Endothelial cell of umbilical vein (primary cell): ENCODE results near the gene APOBEC3G. TPM values are rescaled to one million over a fixed set of nuclear protein-coding genes. Genes with fewer than 3 reads are reported as not detected.
"Not testable (repeated sequence)": the region's sequence is repeated elsewhere in the genome, so short reads cannot be mapped to it uniquely, and the experiment has no call there.

Source experiments
- Bru-seq: library from RNA; stranded (reverse); fragments of 400-500 nt; gene quantifications from one replicate; lab custom pipeline; 2021; lab: Mats Ljungman, UMichigan
- BruChase-seq, 2 experiments: library from RNA; stranded (reverse); fragments of 400-500 nt; gene quantifications; one replicate each; lab custom pipeline; 2021; lab: Mats Ljungman, UMichigan
- BruUV-seq: library from RNA; stranded (reverse); fragments of 400-500 nt; replicated peaks from 2 replicates; lab custom pipeline; 2021; lab: Mats Ljungman, UMichigan
- CTCF ChIA-PET: fragments of 300-600, 350-600 bp; sonication (Branson Sonifier 250); formaldehyde crosslinking; loops from one replicate; lab custom pipeline; 2021; ENCODE audit warnings: antibody characterized with exemption, inconsistent platforms; lab: Charles Lee
- POLR2A ChIA-PET: fragments of 300-600, 350-600 bp; sonication (Branson Sonifier 250); formaldehyde crosslinking; loops from one replicate; lab custom pipeline; 2021; ENCODE audit warnings: antibody characterized with exemption, inconsistent platforms; lab: Charles Lee
- DNase-seq: peaks from one replicate; pipeline ENCODE4 v3.0.0-alpha.2; 2011; ENCODE audit warnings: low read depth, low spot score
- FAIRE-seq: peaks from 2 replicates; lab custom pipeline; 2011; peaks lifted over from hg19 to GRCh38; lab: Jason Lieb, UNC
- H2AFZ ChIP-seq: 2 replicates; pipeline ENCODE4 v1.6.0; 2012; ENCODE audit warnings: low read depth, low read length, control low read depth, inconsistent platforms
- H3K27ac ChIP-seq: 2 replicates; pipeline ENCODE4 v1.5.1; 2011; ENCODE audit warnings: low read depth, mild to moderate bottlenecking, control low read depth, low read length, moderate library complexity; ENCODE audit not compliant: insufficient read depth
- H3K27me3 ChIP-seq, 2 experiments: 2 replicates each; pipeline versions ENCODE4 v1.6.0 to v1.6.1; 2011; ENCODE audit warnings: low read length in 2 of 2, mixed read lengths in 1 of 2; ENCODE audit not compliant: control insufficient read depth in 2 of 2, insufficient read depth in 2 of 2
- H3K36me3 ChIP-seq, 2 experiments: 2 replicates in 1 of 2; 3 replicates in 1 of 2; pipeline ENCODE4 v1.5.1; 2011; ENCODE audit warnings: low read length in 2 of 2, mild to moderate bottlenecking in 1 of 2, moderate library complexity in 1 of 2; ENCODE audit not compliant: control insufficient read depth in 2 of 2, insufficient read depth in 2 of 2; ENCODE audit errors: extremely low read depth in 1 of 2
- H3K4me1 ChIP-seq: 3 replicates; pipeline ENCODE4 v1.5.1; 2011; ENCODE audit warnings: mild to moderate bottlenecking, low read length; ENCODE audit not compliant: control insufficient read depth, insufficient read depth; ENCODE audit errors: extremely low read depth
- H3K4me2 ChIP-seq: 2 replicates; pipeline ENCODE4 v1.6.1; 2011; ENCODE audit warnings: low read length, control low read depth, mixed read lengths; ENCODE audit not compliant: insufficient read depth
- H3K4me3 ChIP-seq, 3 experiments: fragments of 200-600 bp in 1 of 3; sonication (generic), shearing (Covaris generic) in 1 of 3; replicated peaks in 1 of 3; 2 replicates each; pipeline ENCODE4 v1.5.1; 2011 to 2016; ENCODE audit warnings: control low read depth in 3 of 3, low read length in 3 of 3, mild to moderate bottlenecking in 2 of 3, inconsistent platforms in 1 of 3, low read depth in 1 of 3, moderate library complexity in 1 of 3; ENCODE audit not compliant: insufficient read depth in 1 of 3
- H3K79me2 ChIP-seq: 2 replicates; pipeline ENCODE4 v1.6.0; 2012; ENCODE audit warnings: low read length, inconsistent platforms; ENCODE audit not compliant: control insufficient read depth, insufficient read depth
- H3K9ac ChIP-seq: replicated peaks from 2 replicates; pipeline ENCODE3; 2011; ENCODE audit warnings: low read length, control low read depth; ENCODE audit not compliant: insufficient read depth; ENCODE audit errors: extremely low read depth
- H3K9me1 ChIP-seq: replicated peaks from 3 replicates; pipeline ENCODE4 v1.6.0; 2011; ENCODE audit warnings: mild to moderate bottlenecking, low read length; ENCODE audit not compliant: control insufficient read depth, insufficient read depth; ENCODE audit errors: extremely low read depth
- H3K9me3 ChIP-seq: replicated peaks from 2 replicates; pipeline ENCODE4 v1.5.1; 2012; ENCODE audit warnings: low read length, inconsistent platforms; ENCODE audit not compliant: control insufficient read depth, insufficient read depth
- H4K20me1 ChIP-seq: replicated peaks from 2 replicates; pipeline ENCODE3; 2011; ENCODE audit warnings: mild to moderate bottlenecking, low read length; ENCODE audit not compliant: control insufficient read depth, insufficient read depth; ENCODE audit errors: extremely low read depth
- EZH2 ChIP-seq: IDR thresholded peaks from 2 replicates; pipeline ENCODE4 v1.6.1; 2012; ENCODE audit warnings: borderline replicate concordance, low read depth, mild to moderate bottlenecking, moderate library complexity, low read length, inconsistent platforms; ENCODE audit not compliant: severe bottlenecking
- FOS ChIP-seq: IDR thresholded peaks from 2 replicates; pipeline ENCODE4 v1.6.1; 2011; ENCODE audit warnings: mild to moderate bottlenecking, low read length, moderate library complexity, borderline replicate concordance; ENCODE audit not compliant: insufficient read depth
- GATA2 ChIP-seq: IDR thresholded peaks from 2 replicates; pipeline ENCODE4 v1.7.0; 2011; ENCODE audit warnings: low read depth, mild to moderate bottlenecking, moderate library complexity, mixed read lengths, low read length; ENCODE audit not compliant: insufficient read length, insufficient read depth
- JUN ChIP-seq: IDR thresholded peaks from 2 replicates; pipeline ENCODE4 v1.6.1; 2011; ENCODE audit warnings: borderline replicate concordance, low read depth; ENCODE audit not compliant: insufficient read length, insufficient read depth
- MYC ChIP-seq: IDR thresholded peaks from one replicate; pipeline ENCODE4 v1.6.1; 2011; ENCODE audit warnings: mild to moderate bottlenecking, low read depth, low read length
- POLR2A ChIP-seq: IDR thresholded peaks from 2 replicates; pipeline ENCODE4 v1.6.1; 2012; ENCODE audit warnings: low read depth, mild to moderate bottlenecking, control low read depth, low read length
- POLR2AphosphoS5 ChIP-seq: IDR thresholded peaks from 2 replicates; pipeline ENCODE4 v1.6.1; 2012; ENCODE audit warnings: low read depth, mild to moderate bottlenecking, control low read depth, low read length, moderate library complexity; ENCODE audit not compliant: insufficient read depth
- dilution Hi-C: fragments of 300-500 bp; cut with MboI; formaldehyde crosslinking; loops from one replicate; pipeline ENCODE4 v1.15.0; 2019; ENCODE audit warnings: low sequenced_read_pairs; ENCODE audit not compliant: extremely low pct_ligation_motif_present
- intact Hi-C: fragments of 100-400 bp; cut with micrococcal nuclease; formaldehyde crosslinking; loops from one replicate; pipeline ENCODE4 v1.10.0; 2022
- long read RNA-seq: library from polyadenylated mRNA; stranded (forward); transcript quantifications from one replicate; pipeline ENCODE4 v2.0.0, GENCODE V29; 2021
- polyA minus RNA-seq, 3 experiments: library from RNA; depleted of rRNA, polyadenylated mRNA; stranded (reverse); fragments of >200 nt; gene quantifications; 1 replicate in 1 of 3; 2 replicates in 2 of 3; pipeline ENCODE4 v1.2.3, GENCODE V29; 2011
- polyA plus RNA-seq, 4 experiments: library from polyadenylated mRNA; depleted of rRNA in 3 of 4; stranded (reverse) in 3 of 4; unstranded in 1 of 4; fragments of >200 nt; gene quantifications; 2 replicates each; pipeline versions ENCODE4 v1.2.1 to v1.2.3, GENCODE V29; 2011 to 2012; ENCODE audit warnings: missing spikeins in 1 of 4
- total RNA-seq: library from RNA; stranded (reverse); gene quantifications from 2 replicates; pipeline ENCODE4 v1.2.3, GENCODE V29; 2021
- TF ChIP-seq, protein P1 (sequence below): IDR thresholded peaks from 2 replicates; pipeline ENCODE4 v1.6.1; 2011; ENCODE audit not compliant: insufficient read depth, insufficient read length
- TF ChIP-seq, protein P2 (sequence below), 2 donors: IDR thresholded peaks; 1 replicate in 1 of 2; 2 replicates in 1 of 2; pipeline ENCODE4 v1.5.1; 2011; ENCODE audit warnings: low read length in 2 of 2, mild to moderate bottlenecking in 2 of 2, moderate library complexity in 2 of 2, control low read depth in 1 of 2, inconsistent platforms in 1 of 2, low read depth in 1 of 2; ENCODE audit not compliant: insufficient read depth in 1 of 2; ENCODE audit errors: extremely low read depth in 1 of 2

The APOBEC3G gene
- 2.9 and 5.1 TPM in 2 replicates for total RNA-seq
- 3.4 and 3.6 TPM in 2 replicates for polyA plus RNA-seq
- polyA plus RNA-seq (2011; cell fraction: cytosol; rRNA removed) = 3.6 and 3.7 TPM in 2 replicates
- 4.3 and 5.2 TPM in 2 replicates for polyA plus RNA-seq (2011; cell fraction: nucleus; rRNA removed)
- polyA plus RNA-seq (2012) = 1.9 and 3.3 TPM in 2 replicates
- polyA minus RNA-seq = 4.5 TPM in 2 replicates
- not detected for polyA minus RNA-seq (2011; cell fraction: cytosol; rRNA and poly(A)+ RNA removed)
- 2.2 TPM in 2 replicates for polyA minus RNA-seq (2011; cell fraction: nucleus; rRNA and poly(A)+ RNA removed)
- Bru-seq, nascent RNA = percentile 37 among the genes with signal in this experiment
- BruChase-seq, experiment 1, labeled RNA remaining after a 6-hour chase = percentile 25 among the genes with signal in this experiment
- BruChase-seq, experiment 2, labeled RNA remaining after a 2-hour chase = percentile 18 among the genes with signal in this experiment
- long read RNA-seq, partial matches to known transcripts = 0 of 16 reads
- long read RNA-seq, other reads (novel, unspliced or antisense) = 12 of 16 reads

DNA sequence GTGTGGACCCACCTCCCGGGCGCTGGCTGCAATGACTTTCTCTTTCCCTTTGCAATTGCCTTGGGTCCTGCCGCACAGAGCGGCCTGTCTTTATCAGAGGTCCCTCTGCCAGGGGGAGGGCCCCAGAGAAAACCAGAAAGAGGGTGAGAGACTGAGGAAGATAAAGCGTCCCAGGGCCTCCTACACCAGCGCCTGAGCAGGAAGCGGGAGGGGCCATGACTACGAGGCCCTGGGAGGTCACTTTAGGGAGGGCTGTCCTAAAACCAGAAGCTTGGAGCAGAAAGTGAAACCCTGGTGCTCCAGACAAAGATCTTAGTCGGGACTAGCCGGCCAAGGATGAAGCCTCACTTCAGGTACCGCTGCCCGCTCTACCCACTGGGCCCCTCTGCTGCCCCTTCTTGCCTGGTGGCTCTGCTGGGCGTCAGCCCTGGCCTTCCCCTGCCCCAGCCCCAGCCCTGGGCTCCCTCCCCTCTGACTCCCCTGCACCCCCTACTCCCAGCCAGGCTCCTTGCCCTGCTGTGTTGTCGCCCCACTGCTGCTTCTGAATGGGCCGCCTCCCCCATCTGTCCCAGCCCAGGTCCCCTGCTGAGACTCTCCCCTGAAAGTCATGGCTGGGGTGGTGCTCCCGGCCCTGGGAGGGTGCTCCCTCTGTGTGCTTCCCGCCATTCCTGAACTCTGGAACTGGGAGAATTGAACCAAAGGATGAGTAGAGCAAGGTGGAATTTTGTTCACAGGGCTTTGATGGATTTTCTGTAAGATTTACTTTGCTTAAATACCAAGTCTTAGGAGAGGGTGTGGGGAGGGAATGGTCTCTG, at the start of gene APOBEC3G:
Gene APOBEC3G (plus strand): TSS at position 250 of the 815 bp plus-strand sequence. CDS start 87 bp downstream, at position 337.
- peak within 1 kb of the TSS; percentile 88 for H2AFZ ChIP-seq
- H3K4me1 ChIP-seq, dilution Hi-C loops, intact Hi-C loops, BruUV-seq, H3K79me2 ChIP-seq, POLR2A ChIA-PET, H3K27me3 ChIP-seq, H3K27ac ChIP-seq, CTCF ChIA-PET, H3K9me3 ChIP-seq, H3K9me1 ChIP-seq, H4K20me1 ChIP-seq, H3K36me3 ChIP-seq: not testable (repeated sequence)
- peak within 1 kb of the TSS in 1 of 3 experiments; percentile 19 for H3K4me3 ChIP-seq
- H3K9ac ChIP-seq = peak within 1 kb of the TSS; percentile 3
- peak; percentile 40 for FAIRE-seq
- H3K4me2 ChIP-seq = peak within 1 kb of the TSS; percentile 42
- DNase-seq = peak; percentile 9

DNA sequence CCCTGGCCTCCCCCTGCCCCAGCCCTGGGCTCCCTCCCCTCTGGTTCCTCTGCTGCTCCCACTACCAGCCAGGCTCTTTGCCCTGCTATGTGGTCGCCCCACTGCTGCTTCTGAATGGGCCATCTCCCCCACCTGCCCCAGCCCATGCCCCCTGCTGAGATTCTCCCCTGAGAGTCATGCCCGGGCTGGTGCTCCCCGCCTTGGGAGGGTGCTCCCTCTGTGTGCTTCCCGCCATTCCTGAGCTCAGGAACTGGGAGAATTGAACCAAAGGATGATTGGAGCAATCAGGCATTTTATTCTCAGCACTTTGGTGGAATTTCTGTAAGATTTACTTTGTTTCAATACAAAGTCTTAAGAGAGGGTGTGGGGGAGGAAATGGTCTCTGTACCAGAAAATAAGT, 49.4 kb upstream of the APOBEC3G start:
- Histone ChIP-seq H3K27ac (no peak overlapping the region), H3K4me2 (no peak overlapping the region), H3K4me3 (no peak overlapping the region), H3K9me3 (no peaks in the 10 kb centered on the region), H3K79me2 (no peaks in the 10 kb centered on the region), H3K4me1 (no peaks in the 10 kb centered on the region), H3K9me1 (no peaks in the 10 kb centered on the region), H2AFZ (no peak overlapping the region), H3K9ac (no peak overlapping the region), H3K27me3 (no peaks in the 10 kb centered on the region), H3K36me3 (peaks cover 0 to 3% of the 10 kb centered on the region in 2 experiments), H4K20me1 (no peaks in the 10 kb centered on the region)
- FAIRE-seq (no peak), DNase-seq (no peak)
- no peak for TF ChIP-seq FOS
- TF ChIP-seq GATA2 = no peak
- TF ChIP-seq, protein P1, sequence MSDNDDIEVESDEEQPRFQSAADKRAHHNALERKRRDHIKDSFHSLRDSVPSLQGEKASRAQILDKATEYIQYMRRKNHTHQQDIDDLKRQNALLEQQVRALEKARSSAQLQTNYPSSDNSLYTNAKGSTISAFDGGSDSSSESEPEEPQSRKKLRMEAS = no peak
- no peak for TF ChIP-seq MYC
- no peak for TF ChIP-seq POLR2AphosphoS5
- no peak for TF ChIP-seq POLR2A
- TF ChIP-seq JUN = no peak
- no peak for TF ChIP-seq EZH2
- TF ChIP-seq, protein P2, sequence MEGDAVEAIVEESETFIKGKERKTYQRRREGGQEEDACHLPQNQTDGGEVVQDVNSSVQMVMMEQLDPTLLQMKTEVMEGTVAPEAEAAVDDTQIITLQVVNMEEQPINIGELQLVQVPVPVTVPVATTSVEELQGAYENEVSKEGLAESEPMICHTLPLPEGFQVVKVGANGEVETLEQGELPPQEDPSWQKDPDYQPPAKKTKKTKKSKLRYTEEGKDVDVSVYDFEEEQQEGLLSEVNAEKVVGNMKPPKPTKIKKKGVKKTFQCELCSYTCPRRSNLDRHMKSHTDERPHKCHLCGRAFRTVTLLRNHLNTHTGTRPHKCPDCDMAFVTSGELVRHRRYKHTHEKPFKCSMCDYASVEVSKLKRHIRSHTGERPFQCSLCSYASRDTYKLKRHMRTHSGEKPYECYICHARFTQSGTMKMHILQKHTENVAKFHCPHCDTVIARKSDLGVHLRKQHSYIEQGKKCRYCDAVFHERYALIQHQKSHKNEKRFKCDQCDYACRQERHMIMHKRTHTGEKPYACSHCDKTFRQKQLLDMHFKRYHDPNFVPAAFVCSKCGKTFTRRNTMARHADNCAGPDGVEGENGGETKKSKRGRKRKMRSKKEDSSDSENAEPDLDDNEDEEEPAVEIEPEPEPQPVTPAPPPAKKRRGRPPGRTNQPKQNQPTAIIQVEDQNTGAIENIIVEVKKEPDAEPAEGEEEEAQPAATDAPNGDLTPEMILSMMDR (IDR thresholded peaks at IDR 0.05; ENCODE audit: extremely low read depth in 1 of 2, insufficient read depth in 1 of 2, low read depth in 1 of 2, low read length in 2 of 2) = no peak
- ChIA-PET POLR2A (no interaction called here), CTCF (interaction anchor here (1.2 kb wide), 1 partner anchor 94 kb away, joined by 4 read pairs; no protein-coding TSS in a partner anchor)
- dilution Hi-C loops (no loop called here), intact Hi-C loops (no loop called here)
- no TSS peak for BruUV-seq
